A549 (cell line): ENCODE data around the gene EXOC4.

Experiments
- CHD2 ChIP-seq: fragments of 150-350 bp; IDR thresholded peaks from 2 replicates; pipeline ENCODE4 v1.6.1; 2014; ENCODE audit warnings: low read length; ENCODE audit not compliant: partially characterized antibody
- POLR2A ChIP-seq: IDR thresholded peaks from 2 replicates; pipeline ENCODE4 v1.6.1; 2012; ENCODE audit warnings: mild to moderate bottlenecking, low read length
- RNF2 ChIP-seq: fragments of 200-600 bp; sonication (generic); IDR thresholded peaks from 2 replicates; pipeline ENCODE4 v1.6.1; 2016; ENCODE audit warnings: low read depth, mild to moderate bottlenecking, antibody characterized with exemption, moderate library complexity, borderline replicate concordance
- SMC3 ChIP-seq: fragments of >200 bp; sonication (Bioruptor Twin); formaldehyde crosslinking; IDR thresholded peaks from 3 replicates; pipeline ENCODE4 v1.6.1; 2018; ENCODE audit warnings: inconsistent platforms
- TF ChIP-seq, protein P1 (sequence below): fragments of 200-600 bp; sonication (generic); IDR thresholded peaks from 2 replicates; pipeline ENCODE4 v1.6.1; 2016; ENCODE audit warnings: antibody characterized with exemption, mild to moderate bottlenecking, moderate library complexity
- TF ChIP-seq, protein P2 (sequence below): fragments of >200 bp; sonication (Bioruptor Twin); formaldehyde crosslinking; IDR thresholded peaks from 3 replicates; pipeline ENCODE4 v1.5.1; 2016

- TF ChIP-seq, protein P1, sequence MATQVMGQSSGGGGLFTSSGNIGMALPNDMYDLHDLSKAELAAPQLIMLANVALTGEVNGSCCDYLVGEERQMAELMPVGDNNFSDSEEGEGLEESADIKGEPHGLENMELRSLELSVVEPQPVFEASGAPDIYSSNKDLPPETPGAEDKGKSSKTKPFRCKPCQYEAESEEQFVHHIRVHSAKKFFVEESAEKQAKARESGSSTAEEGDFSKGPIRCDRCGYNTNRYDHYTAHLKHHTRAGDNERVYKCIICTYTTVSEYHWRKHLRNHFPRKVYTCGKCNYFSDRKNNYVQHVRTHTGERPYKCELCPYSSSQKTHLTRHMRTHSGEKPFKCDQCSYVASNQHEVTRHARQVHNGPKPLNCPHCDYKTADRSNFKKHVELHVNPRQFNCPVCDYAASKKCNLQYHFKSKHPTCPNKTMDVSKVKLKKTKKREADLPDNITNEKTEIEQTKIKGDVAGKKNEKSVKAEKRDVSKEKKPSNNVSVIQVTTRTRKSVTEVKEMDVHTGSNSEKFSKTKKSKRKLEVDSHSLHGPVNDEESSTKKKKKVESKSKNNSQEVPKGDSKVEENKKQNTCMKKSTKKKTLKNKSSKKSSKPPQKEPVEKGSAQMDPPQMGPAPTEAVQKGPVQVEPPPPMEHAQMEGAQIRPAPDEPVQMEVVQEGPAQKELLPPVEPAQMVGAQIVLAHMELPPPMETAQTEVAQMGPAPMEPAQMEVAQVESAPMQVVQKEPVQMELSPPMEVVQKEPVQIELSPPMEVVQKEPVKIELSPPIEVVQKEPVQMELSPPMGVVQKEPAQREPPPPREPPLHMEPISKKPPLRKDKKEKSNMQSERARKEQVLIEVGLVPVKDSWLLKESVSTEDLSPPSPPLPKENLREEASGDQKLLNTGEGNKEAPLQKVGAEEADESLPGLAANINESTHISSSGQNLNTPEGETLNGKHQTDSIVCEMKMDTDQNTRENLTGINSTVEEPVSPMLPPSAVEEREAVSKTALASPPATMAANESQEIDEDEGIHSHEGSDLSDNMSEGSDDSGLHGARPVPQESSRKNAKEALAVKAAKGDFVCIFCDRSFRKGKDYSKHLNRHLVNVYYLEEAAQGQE: no peak
- no peak for TF ChIP-seq CHD2
- TF ChIP-seq, protein P2, sequence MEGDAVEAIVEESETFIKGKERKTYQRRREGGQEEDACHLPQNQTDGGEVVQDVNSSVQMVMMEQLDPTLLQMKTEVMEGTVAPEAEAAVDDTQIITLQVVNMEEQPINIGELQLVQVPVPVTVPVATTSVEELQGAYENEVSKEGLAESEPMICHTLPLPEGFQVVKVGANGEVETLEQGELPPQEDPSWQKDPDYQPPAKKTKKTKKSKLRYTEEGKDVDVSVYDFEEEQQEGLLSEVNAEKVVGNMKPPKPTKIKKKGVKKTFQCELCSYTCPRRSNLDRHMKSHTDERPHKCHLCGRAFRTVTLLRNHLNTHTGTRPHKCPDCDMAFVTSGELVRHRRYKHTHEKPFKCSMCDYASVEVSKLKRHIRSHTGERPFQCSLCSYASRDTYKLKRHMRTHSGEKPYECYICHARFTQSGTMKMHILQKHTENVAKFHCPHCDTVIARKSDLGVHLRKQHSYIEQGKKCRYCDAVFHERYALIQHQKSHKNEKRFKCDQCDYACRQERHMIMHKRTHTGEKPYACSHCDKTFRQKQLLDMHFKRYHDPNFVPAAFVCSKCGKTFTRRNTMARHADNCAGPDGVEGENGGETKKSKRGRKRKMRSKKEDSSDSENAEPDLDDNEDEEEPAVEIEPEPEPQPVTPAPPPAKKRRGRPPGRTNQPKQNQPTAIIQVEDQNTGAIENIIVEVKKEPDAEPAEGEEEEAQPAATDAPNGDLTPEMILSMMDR: no peak
- no peak for TF ChIP-seq RNF2
- TF ChIP-seq POLR2A: no peak
- TF ChIP-seq SMC3: no peak
Observed at GRCh38 chr7:133284092-133284491, 31.2 kb downstream of the EXOC4 start.
